Heart left ventricle (tissue), 13 donors: ENCODE results near the gene SLC9A9.

Source experiments
- CTCF ChIP-seq, 12 donors: fragments of 200-600 bp; sonication (generic) in 4 of 12; IDR thresholded peaks; one replicate each; pipeline versions ENCODE4 v1.5.0 to v1.8.0; 2018 to 2022; ENCODE audit warnings: antibody characterized with exemption in 12 of 12, mild to moderate bottlenecking in 5 of 12
- POLR2A ChIP-seq, 2 donors: fragments of 450-650 bp; IDR thresholded peaks; one replicate each; pipeline ENCODE4 v1.6.1; 2017; ENCODE audit warnings: antibody characterized with exemption in 2 of 2, mild to moderate bottlenecking in 2 of 2, moderate library complexity in 2 of 2
- donor health status: ischemic (EF 13 %, LVEDD 7.1; RV severe dilation, severe dysfunction).
- donor health status: DM: no; HTN: yes; CAD: no.
- donor health status: DM: no; HTN: no; CAD: no.
- donor health status: ischemic (EF 25% LVEDD 6.9; RV normal size, moderate dysfunction).
- donor health status: ischemic (EF 25% LVEDD 5.7; RV mildly dilated, moderate dysfunction).
- donor health status: ischemic (EF 35%, LVEDD 5.7; RV mildly dilated, moderate dysfunction).
- donor health status: nonischemic (EF 11% LVEDD 7.7; RV severe dilation, severe dysfunction).
- donor health status: DM: yes; HTN: yes; CAD: no.
- donor health status: PGD.
- donor health status: ischemic (EF 29% LVEDD 5.4; RV normal size, mild dysfunction).
- donor health status: nonischemic (EF 23%, LVEDD 6.1; RV moderate dilation, normal function).

- no peak for TF ChIP-seq CTCF (IDR thresholded peaks at IDR 0.05)
- no peak for TF ChIP-seq POLR2A (IDR thresholded peaks at IDR 0.05)
These were observed 32.8 kb upstream of the SLC9A9 start for GRCh38 chr3:143881095-143881494.
